ENCODE results near the gene ZNF783.

DNA sequence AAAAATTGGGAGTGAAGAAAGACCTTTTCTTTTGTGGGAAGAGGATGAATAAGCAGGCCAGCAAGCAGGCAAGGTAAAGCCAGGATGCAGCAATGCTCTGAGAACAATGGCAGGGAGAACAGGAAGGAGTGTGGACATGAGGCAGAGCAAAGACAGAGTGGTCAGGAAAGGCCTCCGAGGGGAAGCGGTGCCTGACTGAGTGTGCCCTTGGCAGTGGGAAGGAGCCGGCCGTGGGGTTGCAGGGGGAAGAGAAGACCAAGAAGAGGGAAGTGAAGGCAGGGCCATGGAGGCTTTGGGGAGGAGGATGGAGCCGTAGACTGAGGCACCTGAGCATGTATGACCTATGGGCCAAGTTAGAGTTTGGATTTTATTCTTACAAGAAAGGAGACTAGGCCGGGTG, 44.4 kb upstream of the ZNF783 start:
- TF ChIP-seq, protein P1, sequence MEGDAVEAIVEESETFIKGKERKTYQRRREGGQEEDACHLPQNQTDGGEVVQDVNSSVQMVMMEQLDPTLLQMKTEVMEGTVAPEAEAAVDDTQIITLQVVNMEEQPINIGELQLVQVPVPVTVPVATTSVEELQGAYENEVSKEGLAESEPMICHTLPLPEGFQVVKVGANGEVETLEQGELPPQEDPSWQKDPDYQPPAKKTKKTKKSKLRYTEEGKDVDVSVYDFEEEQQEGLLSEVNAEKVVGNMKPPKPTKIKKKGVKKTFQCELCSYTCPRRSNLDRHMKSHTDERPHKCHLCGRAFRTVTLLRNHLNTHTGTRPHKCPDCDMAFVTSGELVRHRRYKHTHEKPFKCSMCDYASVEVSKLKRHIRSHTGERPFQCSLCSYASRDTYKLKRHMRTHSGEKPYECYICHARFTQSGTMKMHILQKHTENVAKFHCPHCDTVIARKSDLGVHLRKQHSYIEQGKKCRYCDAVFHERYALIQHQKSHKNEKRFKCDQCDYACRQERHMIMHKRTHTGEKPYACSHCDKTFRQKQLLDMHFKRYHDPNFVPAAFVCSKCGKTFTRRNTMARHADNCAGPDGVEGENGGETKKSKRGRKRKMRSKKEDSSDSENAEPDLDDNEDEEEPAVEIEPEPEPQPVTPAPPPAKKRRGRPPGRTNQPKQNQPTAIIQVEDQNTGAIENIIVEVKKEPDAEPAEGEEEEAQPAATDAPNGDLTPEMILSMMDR (IDR thresholded peaks at IDR 0.05; ENCODE audit: insufficient read depth, low read length, poor library complexity, severe bottlenecking) = no peak
- no peak for TF ChIP-seq EZH2phosphoT487 (conservative IDR thresholded peaks at IDR 0.05; ENCODE audit: low read length)

All from SU-DHL-6 (cell line).